Measurements from ENCODE around the gene THRB.
"Not testable (repeated sequence)": the region's sequence is repeated elsewhere in the genome, so short reads cannot be mapped to it uniquely, and the experiment has no call there.

THRB gene

DNA sequence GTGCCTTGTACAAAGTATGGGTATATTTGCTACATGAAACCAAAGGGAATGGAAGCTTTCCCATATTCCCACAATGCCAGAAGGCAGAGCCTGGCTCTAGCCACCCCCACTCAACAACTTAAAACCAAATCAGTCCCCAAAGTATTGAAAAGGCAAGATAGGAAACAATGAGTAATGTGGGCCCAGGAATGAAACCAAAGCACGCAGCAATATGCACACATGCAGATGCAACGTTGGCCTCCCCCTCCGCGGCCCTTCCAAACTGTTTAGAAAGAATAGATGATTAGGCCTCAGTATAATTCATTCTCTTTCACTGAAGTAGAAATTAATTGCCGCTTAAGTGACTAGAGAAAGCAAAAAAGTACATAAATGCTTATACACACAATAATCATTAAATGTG lies 59.1 kb downstream of the THRB start:
- CTCF ChIA-PET: no interaction called here
- POLR2A ChIA-PET: no interaction called here
- TF ChIP-seq, protein P1, sequence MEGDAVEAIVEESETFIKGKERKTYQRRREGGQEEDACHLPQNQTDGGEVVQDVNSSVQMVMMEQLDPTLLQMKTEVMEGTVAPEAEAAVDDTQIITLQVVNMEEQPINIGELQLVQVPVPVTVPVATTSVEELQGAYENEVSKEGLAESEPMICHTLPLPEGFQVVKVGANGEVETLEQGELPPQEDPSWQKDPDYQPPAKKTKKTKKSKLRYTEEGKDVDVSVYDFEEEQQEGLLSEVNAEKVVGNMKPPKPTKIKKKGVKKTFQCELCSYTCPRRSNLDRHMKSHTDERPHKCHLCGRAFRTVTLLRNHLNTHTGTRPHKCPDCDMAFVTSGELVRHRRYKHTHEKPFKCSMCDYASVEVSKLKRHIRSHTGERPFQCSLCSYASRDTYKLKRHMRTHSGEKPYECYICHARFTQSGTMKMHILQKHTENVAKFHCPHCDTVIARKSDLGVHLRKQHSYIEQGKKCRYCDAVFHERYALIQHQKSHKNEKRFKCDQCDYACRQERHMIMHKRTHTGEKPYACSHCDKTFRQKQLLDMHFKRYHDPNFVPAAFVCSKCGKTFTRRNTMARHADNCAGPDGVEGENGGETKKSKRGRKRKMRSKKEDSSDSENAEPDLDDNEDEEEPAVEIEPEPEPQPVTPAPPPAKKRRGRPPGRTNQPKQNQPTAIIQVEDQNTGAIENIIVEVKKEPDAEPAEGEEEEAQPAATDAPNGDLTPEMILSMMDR (IDR thresholded peaks at IDR 0.05; ENCODE audit: control extremely low read depth, extremely low read depth, low read depth, missing control alignments): no peak
- no peak for DNase-seq (ENCODE audit: extremely low spot score)

DNA sequence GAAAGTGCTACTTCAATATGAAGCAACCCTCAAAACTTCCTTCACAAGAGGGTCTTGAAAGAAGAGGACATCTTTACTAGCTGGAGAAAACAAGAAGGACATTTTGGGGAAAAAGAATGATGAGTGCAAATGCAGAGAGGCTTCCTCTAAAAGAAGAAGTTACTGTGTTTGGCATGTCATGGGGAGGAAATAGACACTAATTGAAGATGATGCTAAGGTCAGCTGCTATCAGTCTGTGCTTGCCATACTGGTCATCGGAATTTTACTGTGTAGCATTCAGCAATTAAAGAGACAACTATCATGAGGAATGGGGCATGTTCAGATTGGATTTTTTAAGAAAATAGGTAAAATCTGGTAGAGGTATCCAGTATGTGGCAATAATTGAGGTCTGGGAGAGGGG lies 60.0 kb downstream of the THRB start:
- no peak for DNase-seq (ENCODE audit: extremely low spot score)
- POLR2A ChIA-PET: no interaction called here
- TF ChIP-seq, protein P1 (IDR thresholded peaks at IDR 0.05; ENCODE audit: control extremely low read depth, extremely low read depth, low read depth, missing control alignments): no peak
- CTCF ChIA-PET: no interaction called here

DNA sequence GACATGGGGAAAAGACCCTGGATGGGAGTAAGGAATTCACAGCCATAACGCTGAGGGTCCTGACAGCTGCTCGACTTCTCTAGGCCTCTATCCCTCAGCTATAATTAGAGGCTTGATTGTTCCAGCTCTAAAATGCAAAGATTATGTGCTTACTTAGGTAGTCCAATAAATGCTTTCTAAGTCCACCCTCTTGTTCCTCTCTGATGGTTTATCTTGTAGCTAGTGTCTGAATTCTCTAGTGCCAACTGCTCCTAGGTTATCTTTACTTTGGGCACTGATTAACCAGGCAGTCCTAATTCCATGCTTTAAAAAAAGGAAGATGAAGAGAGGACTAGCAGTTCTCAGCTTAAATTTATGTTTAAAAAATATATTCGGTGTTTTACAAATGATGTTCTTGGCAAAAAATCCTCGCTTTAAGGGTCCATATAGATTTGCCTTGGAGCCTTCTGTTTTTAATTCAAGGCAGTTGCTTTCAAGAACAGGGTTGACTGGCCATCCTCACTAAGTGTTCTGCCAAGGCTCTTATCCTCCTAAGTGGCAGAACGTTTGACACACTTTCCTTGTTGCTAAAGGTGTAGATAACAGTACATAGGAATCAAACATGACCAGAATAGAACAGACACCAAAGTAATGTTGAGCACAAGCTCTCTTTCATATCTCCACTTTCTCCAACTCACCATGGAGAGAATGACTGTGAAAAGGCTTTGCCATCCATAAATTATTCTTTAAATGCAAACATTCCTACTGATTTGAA lies 60.6 kb downstream of the THRB start:
- TF ChIP-seq, protein P1 (IDR thresholded peaks at IDR 0.05; ENCODE audit: control extremely low read depth, extremely low read depth, low read depth, missing control alignments): no peak
- no peak for DNase-seq (ENCODE audit: extremely low spot score)
- CTCF ChIA-PET: interaction anchor here (1.0 kb wide), 1 partner anchor 16 kb away, joined by 3 read pairs; no protein-coding TSS in a partner anchor
- POLR2A ChIA-PET: no interaction called here

DNA sequence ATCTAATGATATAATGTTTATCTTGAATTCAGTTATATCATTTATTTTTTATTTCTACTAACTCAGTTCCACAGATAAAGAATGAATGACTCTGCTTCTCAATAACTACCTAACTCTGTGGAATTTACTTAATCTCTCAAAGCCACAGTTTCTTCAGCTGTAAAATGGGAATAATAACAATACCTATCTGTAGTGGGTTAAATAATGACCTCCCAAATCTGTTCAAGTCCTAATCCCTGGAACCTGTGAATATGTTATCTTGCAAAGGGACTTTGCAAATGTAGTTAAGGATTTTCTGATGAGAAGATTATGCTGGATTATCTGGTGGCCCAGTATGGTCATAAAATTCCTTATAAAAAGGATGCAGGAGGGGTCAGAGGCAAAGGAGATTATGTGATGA lies 61.7 kb downstream of the THRB start:
- no peak for DNase-seq (ENCODE audit: extremely low spot score)
- TF ChIP-seq, protein P1 (IDR thresholded peaks at IDR 0.05; ENCODE audit: control extremely low read depth, extremely low read depth, low read depth, missing control alignments): no peak
- ChIA-PET POLR2A (no interaction called here), CTCF (interaction anchor here (1.0 to 1.9 kb wide), 3 partner anchors 14 to 52 kb away, joined by 3 to 6 read pairs (median 3); no protein-coding TSS in a partner anchor)

DNA sequence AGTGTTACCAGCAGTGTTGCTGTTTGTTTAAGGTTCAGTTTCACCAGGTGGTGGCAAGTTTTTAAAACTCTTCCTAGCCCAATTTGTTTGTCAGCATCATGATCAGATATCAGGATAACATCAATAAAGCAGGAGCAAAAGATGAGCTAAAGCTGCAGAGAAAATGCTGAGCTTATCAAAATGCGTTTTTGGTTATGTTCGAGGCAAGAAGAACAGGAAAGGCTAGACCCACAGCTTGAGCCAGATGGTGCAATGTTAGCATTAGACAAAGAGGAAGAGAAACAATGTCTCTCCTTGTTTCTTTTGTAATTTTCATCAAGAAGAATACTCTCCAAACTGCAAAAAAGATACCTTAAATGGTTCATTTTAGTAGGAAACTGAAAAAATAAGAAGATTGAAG lies 66.2 kb downstream of the THRB start:
- no peak for DNase-seq (ENCODE audit: extremely low spot score)
- POLR2A ChIA-PET: no interaction called here
- CTCF ChIA-PET: interaction anchor here (1.2 to 2.4 kb wide), 3 partner anchors 10 to 56 kb away, joined by 3 to 7 read pairs (median 6); no protein-coding TSS in a partner anchor
- TF ChIP-seq, protein P1 (IDR thresholded peaks at IDR 0.05; ENCODE audit: control extremely low read depth, extremely low read depth, low read depth, missing control alignments): no peak

DNA sequence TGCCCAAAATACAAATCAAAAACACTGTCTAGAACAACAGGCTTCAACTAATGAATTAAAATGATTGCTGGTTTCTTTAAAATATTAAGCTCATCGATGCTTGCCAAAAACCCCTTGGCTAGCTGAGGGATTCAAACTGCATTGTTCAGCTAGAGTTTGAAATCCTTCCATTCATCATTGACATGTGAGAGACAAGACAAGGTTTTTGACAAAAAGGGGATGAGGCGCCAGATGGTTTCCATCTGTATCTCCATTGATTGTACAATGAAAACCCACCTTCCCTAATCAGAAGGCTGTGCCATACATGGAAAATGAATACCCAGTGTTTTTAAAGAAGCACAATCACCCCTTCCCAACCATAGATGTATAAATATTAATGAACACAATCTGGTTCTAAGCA lies 67.8 kb downstream of the THRB start:
- DNase-seq (ENCODE audit: extremely low spot score): no peak
- TF ChIP-seq, protein P1 (IDR thresholded peaks at IDR 0.05; ENCODE audit: control extremely low read depth, extremely low read depth, low read depth, missing control alignments): no peak
- CTCF ChIA-PET: interaction anchor here (1.4 to 2.4 kb wide), 3 partner anchors 9 to 55 kb away, joined by 3 to 7 read pairs (median 6); no protein-coding TSS in a partner anchor
- POLR2A ChIA-PET: no interaction called here

DNA sequence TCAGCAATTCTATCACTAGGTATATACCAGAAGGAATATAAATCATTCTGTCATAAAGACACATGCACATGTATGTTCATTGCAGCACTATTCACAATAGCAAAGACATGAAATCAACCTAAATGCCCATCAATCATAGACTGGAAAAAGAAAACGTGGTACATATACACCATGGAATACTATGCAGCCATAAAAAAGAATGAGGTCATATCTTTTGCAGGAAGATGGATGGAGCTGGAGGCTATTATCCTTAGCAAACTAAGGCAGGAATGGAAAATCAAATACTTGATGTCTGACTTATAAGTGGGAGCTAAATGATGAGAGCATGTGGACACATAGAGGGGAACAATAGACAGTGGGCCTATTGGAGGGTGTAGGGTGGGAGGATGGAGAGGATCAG lies 73.8 kb downstream of the THRB start:
- CTCF ChIA-PET; DNase-seq (ENCODE audit: extremely low spot score); POLR2A ChIA-PET: not testable (repeated sequence)
